NT2/D1 (cell line): ENCODE results near the gene GCSH.

ENCODE experiments used
- SUZ12 ChIP-seq: IDR thresholded peaks from 2 replicates; pipeline ENCODE4 v1.6.1; 2011; ENCODE audit not compliant: insufficient read length, insufficient read depth; ENCODE audit errors: extremely low read depth
- ZNF274 ChIP-seq: IDR thresholded peaks from 2 replicates; pipeline ENCODE4 v1.6.1; 2011; ENCODE audit warnings: mild to moderate bottlenecking, low read depth, low read length

- TF ChIP-seq SUZ12: no peak
- no peak for TF ChIP-seq ZNF274
These were observed 11.3 kb upstream of the GCSH start for GRCh38 chr16:81107511-81107910.
